Stimulated activated CD8-positive, alpha-beta memory T cell treated with anti-CD3 and anti-CD28 coated beads, Interleukin-4, amount 100 ng/mL, for 48 hours (primary cell): ENCODE data around the gene MIEN1.
"Not testable (repeated sequence)": the region's sequence is repeated elsewhere in the genome, so short reads cannot be mapped to it uniquely, and the experiment has no call there.

Experiments
- DNase-seq: peaks from one replicate; pipeline ENCODE4 v3.0.0-alpha.2; 2020

The MIEN1 gene

GRCh38 chr17:39739885-39740356, 9.6 kb upstream of the MIEN1 start:
- no peak for DNase-seq

- no peak for DNase-seq
Measured at GRCh38 chr17:39738983-39739884, 8.9 kb upstream of the MIEN1 start.

- peak; percentile 68 for DNase-seq
Measured at GRCh38 chr17:39738568-39738901, 8.2 kb upstream of the MIEN1 start.

GRCh38 chr17:39737760-39738567, 7.6 kb upstream of the MIEN1 start, which contains the start of gene GRB7:
Gene GRB7, plus strand, starts transcription at chr17:39737938. Its CDS starts 4,364 bp downstream, at chr17:39742302.
- DNase-seq = no peak

GRCh38 chr17:39737206-39737759, 7.0 kb upstream of the MIEN1 start:
- DNase-seq = no peak

- DNase-seq = no peak
Measured at GRCh38 chr17:39736319-39737165, 6.2 kb upstream of the MIEN1 start.

- DNase-seq = no peak
Measured at GRCh38 chr17:39735882-39736281, 5.5 kb upstream of the MIEN1 start.

GRCh38 chr17:39732586-39732985, 2.3 kb upstream of the MIEN1 start:
- no peak for DNase-seq

GRCh38 chr17:39729280-39729851, 966 bp downstream of the MIEN1 start:
- DNase-seq = no peak

GRCh38 chr17:39727556-39727955, 2.8 kb downstream of the MIEN1 start:
- DNase-seq = no peak

GRCh38 chr17:39726617-39727016, 3.7 kb downstream of the MIEN1 start:
- no peak for DNase-seq

GRCh38 chr17:39725923-39726322, 4.4 kb downstream of the MIEN1 start:
- not testable (repeated sequence) for DNase-seq

- no peak for DNase-seq
Measured at GRCh38 chr17:39724731-39725130, 5.6 kb downstream of the MIEN1 start.

- DNase-seq = peak; percentile 54
Measured at GRCh38 chr17:39722965-39723848, 7.1 kb downstream of the MIEN1 start.

GRCh38 chr17:39722104-39722503, 8.2 kb downstream of the MIEN1 start:
- DNase-seq = no peak

- DNase-seq = no peak
Measured at GRCh38 chr17:39719563-39720355, 10.6 kb downstream of the MIEN1 start.

GRCh38 chr17:39717660-39718059, 12.7 kb downstream of the MIEN1 start:
- DNase-seq = no peak

- no peak for DNase-seq
Measured at GRCh38 chr17:39716879-39717536, 13.3 kb downstream of the MIEN1 start.

GRCh38 chr17:39716073-39716818, 14.1 kb downstream of the MIEN1 start:
- no peak for DNase-seq
